ENCODE measurements around the gene CCR5.

The CCR5 gene

DNA sequence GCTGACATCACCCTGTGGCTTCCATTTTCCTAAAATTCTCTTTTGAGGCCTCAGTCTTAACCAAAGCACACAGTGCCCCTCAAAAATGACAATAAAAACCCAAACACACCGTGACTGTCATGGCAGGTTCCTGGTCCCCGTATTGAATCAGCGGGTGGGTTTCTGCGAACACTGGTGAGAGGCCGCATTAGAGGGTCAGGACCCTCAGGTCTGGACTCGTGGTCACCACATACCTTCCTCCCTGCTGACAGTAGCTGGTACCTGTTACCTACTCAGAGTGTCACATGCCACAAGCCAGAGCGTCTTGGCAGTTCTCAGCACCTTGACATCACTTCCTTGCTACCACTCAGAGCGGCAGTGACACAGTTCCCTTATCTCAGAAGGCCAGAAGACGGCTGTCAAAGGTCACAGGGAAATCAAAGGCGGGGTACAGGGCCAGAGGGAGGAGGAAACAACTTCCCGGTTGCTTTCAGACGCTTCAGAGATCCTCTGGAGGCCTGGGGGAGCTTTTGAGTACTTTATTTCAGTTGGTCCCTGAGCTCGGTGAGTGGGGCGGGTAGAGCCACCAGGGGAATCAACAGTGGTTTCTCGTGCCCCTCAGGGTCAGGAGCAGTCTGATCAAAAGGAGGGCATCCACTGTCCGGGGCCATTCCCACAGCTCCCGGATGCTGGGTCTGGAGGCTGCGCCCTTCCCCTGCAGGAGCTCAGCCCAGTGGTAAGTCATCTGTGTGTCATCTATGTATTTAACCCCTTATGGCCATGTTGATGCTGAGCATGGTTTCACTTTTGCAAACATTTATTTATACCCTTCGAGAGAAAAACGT, 36.3 kb downstream of the CCR5 start, which contains the start of the genes CCR5AS and CCRL2:
TSS of gene CCR5AS (minus strand) at position 279 of the 824 bp plus-strand sequence.
TSS of gene CCRL2 (plus strand) at position 472 of the 824 bp plus-strand sequence. CDS start 821 bp downstream, outside the sequence.
- FAIRE-seq, result no peak
- DNase-seq (ENCODE audit: low spot score), result peak; percentile 71

DNA sequence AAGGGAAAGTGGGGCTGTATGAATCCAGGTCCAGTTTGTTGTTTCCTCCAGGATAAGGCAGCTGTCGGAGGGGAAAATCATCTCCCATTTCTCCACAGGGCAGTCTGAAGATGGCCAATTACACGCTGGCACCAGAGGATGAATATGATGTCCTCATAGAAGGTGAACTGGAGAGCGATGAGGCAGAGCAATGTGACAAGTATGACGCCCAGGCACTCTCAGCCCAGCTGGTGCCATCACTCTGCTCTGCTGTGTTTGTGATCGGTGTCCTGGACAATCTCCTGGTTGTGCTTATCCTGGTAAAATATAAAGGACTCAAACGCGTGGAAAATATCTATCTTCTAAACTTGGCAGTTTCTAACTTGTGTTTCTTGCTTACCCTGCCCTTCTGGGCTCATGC, 37.2 kb downstream of the CCR5 start:
- DNase-seq (ENCODE audit: low spot score), result no peak
- FAIRE-seq, result no peak

DNA sequence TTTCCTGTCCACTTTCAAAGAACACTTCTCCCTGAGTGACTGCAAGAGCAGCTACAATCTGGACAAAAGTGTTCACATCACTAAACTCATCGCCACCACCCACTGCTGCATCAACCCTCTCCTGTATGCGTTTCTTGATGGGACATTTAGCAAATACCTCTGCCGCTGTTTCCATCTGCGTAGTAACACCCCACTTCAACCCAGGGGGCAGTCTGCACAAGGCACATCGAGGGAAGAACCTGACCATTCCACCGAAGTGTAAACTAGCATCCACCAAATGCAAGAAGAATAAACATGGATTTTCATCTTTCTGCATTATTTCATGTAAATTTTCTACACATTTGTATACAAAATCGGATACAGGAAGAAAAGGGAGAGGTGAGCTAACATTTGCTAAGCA, 38.1 kb downstream of the CCR5 start:
- no peak for FAIRE-seq
- no peak for DNase-seq (ENCODE audit: low spot score)

DNA sequence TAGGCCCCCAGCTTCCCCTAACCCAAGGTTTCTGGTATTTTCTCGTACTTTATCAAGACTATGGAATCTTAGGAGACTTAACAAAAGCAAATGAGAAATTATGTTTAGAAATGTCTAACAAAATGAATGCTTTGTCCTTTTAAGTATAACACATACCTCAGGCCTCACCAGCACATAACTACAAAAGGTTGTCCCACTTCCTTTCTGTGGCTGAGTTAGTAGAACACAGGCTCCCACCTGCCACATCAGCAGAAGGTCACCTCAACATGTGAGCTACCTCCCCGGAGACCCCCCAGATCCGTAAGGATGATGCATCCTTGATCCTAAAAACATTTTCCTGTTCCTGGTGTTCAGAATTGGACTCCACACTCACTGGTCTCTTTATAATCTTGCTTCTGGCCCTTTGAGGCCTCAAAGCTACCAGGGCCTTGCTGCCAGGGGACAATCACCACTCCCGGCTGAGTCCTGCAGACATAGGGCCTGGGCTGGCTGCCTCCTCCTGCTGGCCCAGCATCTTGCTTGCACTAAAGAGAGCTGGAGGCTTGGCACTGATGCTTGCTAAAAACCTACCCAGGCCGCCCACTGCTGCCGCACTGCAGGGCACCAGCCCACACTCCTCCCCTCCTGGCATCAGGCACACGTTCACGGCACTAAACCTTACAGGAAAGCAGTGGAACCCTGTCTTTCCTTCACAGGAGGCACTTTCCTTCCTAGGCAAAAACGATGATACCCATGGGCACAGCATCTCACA, 39.2 kb downstream of the CCR5 start:
- DNase-seq (ENCODE audit: low spot score), result no peak
- FAIRE-seq, result no peak

DNA sequence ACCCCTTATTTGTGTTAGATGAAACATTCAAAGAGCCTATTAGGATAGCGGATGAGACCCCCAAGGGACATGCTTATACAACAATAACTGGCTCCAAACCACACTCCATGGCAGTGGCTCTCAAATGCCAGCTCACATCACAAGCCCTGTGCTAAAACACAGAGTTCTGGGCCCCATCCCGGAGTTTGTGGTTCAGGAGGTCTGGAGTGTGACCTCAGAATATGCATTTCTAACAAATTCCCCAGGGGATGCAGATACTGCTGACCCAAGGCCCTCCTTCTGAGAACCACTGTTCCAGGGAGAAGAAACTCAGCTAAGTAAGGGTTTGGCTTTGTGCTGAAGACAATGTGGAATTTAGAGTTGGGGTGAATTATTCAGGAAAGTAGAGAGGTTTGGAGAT, 39.9 kb downstream of the CCR5 start:
- no peak for DNase-seq (ENCODE audit: low spot score)
- no peak for FAIRE-seq

DNA sequence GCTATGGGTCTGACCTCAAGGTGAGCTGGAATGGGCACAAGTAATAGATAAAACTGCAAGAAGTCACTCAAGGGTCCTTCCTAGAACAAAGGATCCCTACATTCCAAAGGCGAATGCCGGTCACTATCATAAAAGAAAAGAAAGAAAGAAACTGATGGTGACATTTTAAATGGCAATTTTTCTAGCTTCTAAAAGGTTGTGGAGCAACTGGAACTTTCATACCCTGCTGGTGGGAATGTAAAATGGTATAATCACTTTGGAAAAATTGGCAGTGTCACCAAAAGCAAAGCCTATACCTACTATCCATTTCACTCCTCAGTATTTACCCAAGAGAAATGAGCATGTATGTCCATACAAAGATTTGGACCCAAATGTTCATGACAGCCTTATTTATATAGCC, 40.5 kb downstream of the CCR5 start:
- DNase-seq (ENCODE audit: low spot score) (no peak), FAIRE-seq (no peak)

DNA sequence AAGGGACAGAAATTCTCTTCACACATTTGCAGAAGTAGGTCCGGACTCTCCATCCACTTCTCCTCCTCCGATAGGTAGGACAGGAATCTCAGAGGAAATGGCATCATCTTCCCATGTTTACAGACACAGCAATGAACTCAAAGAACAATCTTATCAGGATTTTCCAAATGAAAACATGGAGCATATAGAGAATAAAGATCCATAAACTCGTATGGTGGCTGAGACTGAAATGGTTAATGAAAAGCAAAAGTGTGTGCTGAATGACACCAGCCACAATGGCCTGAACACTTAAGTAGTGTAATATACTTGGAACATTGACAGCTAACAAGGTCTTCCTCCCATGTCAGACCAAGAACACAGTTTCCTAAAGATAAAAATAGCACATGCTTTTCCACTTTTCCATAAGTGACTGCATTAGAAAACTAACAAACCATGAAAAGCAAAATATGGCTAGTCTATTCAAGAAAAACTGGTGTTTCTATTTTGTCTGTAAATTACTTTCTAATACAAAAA, 42.1 kb downstream of the CCR5 start:
- DNase-seq (ENCODE audit: low spot score) (no peak), FAIRE-seq (no peak)

DNA sequence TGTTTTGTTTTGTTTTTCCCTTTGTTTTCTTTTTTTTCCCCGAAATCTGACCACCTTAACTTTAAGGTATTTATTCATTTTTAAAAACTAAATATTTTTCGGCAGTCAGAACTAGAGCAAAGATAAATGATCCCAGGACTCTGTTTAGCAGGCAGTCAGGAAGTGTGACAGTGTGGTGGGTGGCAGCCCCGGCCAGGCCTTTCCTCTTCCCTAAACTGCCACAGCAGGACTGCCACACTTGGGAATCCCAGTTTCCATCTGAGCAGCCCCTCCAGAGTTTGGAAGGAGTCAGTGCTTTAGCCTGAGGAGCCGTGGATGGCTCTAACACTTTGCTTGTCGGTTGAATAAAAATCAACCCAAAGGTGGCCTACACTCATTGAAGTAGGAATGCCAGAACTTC, 43.2 kb downstream of the CCR5 start:
- FAIRE-seq (no peak), DNase-seq (ENCODE audit: low spot score) (no peak)

DNA sequence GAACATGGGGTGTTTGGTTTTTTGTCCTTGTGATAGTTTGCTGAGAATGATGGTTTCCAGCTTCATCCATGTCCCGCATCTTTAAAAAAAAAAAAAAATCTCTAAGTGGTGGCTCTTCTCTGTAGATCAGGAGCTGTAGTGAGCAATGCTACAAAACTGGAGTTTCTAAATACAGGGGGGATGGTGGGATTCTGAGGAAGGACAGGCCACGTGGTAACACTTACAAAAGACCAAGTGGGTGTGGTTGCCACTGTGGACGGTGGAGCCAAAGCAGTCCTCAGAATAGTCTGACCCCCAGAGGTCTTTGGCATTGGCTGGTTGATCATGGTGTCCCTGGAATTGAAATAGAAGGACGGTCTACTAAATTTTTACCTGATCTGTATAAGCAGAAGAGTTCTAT, 44.0 kb downstream of the CCR5 start:
- DNase-seq (ENCODE audit: low spot score) (no peak), FAIRE-seq (no peak)

DNA sequence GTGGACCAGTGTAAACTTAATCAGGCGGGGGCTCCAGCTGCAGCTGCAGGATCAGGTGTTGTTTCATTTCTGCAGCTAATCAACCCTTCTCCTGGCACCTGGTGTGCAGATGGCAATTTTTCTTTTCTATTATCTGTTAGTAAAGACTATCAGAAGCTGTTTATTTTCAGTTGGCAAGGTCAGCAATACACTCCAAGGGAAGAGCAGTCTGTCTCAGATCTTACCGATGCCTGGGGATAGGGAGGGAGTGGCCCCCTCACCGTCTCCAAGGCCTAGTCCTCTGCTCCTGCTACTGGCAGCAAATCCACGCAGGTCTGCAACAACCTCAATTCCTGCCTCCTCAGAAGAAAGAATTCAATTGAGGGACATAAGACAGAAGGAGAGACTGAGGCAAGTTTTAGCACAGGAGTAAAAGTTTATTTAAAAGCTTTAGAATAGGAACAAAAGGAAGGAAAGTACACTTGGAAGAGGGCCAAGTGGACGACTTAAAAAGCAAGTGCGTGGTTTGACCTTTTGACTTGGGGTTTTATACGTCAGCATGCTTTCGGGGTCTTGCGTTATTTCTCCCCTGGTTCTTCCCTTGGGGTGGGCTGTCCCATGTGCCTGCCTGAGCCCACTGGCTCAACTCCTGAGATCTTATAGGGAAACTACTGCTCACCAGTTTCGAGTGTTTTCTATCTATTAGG, 45.5 kb downstream of the CCR5 start:
- DNase-seq (ENCODE audit: low spot score), result no peak
- FAIRE-seq, result no peak

DNA sequence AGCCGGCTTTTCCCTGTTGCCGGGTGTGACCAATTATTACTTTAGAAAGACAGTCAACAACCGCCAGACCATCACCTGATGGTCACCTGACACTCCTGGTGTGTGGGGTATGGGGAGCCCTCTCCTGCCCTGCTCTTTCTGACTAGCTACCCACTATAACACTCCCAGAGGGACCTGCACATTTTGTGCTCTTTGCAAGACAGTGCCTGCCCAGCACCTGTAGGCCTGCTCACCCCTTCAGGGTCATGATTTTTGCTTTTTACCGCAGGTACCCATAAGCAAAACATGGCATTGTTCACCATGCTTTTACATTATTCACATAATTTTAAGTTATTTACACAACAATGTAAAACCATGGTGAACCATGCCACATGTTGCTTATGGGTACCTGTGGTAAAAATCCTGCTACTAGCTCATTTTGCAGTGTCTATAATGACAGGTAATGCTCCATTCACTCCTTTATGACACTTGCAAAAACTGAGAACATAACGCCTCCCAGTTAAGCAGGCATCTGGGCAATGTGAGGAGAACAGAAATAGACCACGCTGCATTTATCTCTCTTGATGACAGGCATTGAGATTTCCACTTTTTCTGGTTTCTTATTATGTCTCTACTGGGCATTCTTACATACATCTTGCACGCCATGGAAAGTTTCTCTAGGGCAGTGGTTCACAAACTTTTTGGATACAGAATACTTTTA, 46.2 kb downstream of the CCR5 start:
- DNase-seq (ENCODE audit: low spot score) (no peak), FAIRE-seq (no peak)

DNA sequence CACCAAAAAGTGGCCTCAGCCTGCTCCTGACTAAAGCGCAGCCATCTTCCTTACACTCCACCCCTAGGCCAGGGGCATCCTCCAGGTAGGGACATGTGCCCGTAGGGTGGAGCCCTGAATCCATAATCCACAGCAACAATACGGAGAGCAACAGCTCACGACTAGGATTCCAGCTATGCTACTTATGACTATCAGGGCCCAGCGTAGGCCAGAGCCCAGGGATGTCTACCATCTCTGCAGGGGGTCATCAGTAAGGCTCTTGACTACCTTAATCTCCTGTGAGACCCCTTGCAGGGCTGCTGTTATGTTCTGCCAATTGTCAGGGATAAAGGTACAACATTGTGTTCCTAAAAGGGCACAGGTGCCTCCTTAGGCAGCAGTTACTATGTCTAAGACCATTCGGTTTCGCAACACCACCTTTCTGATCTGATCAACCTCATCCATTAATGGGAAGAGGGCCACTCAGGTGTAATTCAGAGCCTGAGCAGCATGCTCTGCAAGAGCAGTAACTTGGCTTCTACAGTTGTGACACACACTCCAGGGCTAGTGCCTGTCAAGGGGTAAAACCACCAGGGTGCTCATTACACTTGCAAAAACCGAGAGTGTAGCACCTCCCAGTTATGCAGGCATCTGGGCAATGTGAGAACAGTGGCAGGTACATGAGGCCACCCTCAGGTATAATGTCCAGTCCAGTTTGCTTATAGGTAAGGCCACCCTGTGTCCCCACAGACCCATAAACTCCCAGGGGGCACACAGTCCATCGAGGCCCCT, 47.3 kb downstream of the CCR5 start:
- FAIRE-seq (no peak), DNase-seq (ENCODE audit: low spot score) (no peak)

DNA sequence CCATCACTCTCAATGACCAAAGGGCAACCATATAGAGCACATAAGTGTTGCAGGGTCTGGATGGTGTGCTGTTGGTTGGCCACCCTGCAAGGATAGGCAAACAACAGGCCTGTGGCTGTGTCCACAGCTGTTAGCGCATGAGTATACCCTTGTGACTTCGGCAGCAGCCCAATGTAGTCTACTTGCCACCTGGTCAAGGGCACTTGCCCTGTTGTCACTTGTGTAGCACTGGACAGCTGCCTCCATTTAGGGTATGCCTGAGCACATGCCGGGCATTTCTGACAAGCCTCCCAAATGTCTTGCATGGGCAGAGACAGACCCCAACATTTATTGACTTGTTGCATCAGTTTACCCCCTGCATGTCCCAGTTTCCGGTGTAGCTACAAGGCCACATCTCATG, 49.1 kb downstream of the CCR5 start:
- DNase-seq (ENCODE audit: low spot score) (no peak), FAIRE-seq (peak; percentile 79)

DNA sequence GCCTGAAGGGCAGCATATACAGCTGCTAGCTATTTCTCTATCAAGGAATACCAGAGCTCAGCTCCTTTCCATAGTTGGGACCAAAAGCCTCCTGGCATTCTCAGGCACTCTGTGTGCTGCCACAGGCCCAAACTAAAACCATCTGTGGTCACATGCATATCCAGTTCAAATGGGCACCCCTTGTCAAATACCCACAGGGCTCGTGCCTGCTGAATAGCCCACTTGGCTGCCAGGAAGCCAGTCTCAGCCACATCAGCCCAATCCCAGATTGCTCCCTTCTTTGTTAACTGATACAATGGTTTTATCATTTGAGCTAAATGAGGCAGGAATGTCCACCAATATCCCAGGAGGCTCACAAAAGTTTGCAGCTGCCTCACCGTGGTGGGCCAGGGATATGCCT, 50.2 kb downstream of the CCR5 start:
- no peak for DNase-seq (ENCODE audit: low spot score)
- FAIRE-seq, result no peak

DNA sequence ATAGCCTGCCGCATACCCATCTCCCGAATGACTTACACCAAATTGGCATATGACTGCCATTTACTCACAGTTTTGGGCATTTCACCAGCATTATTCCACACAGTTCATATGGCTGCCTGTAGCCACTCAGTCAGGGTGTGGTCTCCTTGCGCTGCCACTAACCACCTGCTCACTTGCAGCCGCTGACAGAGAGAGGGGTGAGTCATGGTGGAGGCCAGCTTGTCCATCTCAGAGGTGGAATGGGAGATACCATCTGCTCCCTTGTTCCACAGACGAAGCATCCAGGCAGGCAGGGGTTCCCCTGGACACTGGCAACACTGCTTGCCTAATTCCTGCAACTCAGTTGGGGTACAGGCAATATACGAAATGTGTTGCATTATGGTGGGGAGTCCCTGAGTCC, 51.9 kb downstream of the CCR5 start:
- DNase-seq (ENCODE audit: low spot score), result peak; percentile 82
- peak; percentile 59 for FAIRE-seq

DNA sequence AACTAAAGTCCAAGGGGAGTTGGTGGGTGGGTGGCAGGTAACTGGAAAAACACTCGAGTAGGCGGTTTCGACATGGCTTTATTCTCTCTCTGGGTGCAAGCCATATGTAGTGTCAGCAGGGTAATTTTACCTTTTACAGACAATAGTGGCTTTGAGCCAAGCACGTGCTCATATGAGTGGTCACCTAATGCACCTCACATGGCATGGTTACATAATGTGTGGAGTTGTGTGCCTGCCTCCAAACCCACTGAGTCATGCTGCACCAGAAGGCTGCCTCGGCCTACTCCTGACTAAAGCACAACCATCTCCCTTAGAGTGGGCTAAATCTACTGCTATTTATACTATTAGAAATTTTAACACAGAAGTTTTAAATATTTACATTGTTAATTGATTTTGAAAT, 52.8 kb downstream of the CCR5 start:
- FAIRE-seq (peak; percentile 94), DNase-seq (ENCODE audit: low spot score) (peak; percentile 54)
